ENCODE data around the gene ELOF1.
"Not testable (repeated sequence)": the region's sequence is repeated elsewhere in the genome, so short reads cannot be mapped to it uniquely, and the experiment has no call there.

Gene ELOF1

GRCh38 chr19:11558881-11559828 lies at the start of gene ELOF1:
TSS of gene ELOF1 (minus strand) at chr19:11559230. CDS start at chr19:11554347, 4,883 bp downstream.
- DNase-seq, result peak; percentile 98

- no peak for DNase-seq
Measured at GRCh38 chr19:11606484-11606883, 47.5 kb upstream of the ELOF1 start.

- DNase-seq, result not testable (repeated sequence)
Measured at GRCh38 chr19:11599704-11600103, 40.7 kb upstream of the ELOF1 start.

GRCh38 chr19:11598746-11599145 lies 39.7 kb upstream of the ELOF1 start:
- DNase-seq, result no peak

GRCh38 chr19:11598103-11598483 lies 39.1 kb upstream of the ELOF1 start:
- no peak for DNase-seq

GRCh38 chr19:11597202-11598102 lies 38.4 kb upstream of the ELOF1 start, which contains the start of gene ZNF627:
TSS of gene ZNF627 (plus strand) at chr19:11597483. CDS start at chr19:11597628, 145 bp downstream.
- peak; percentile 97 for DNase-seq

GRCh38 chr19:11596156-11596555 lies 37.1 kb upstream of the ELOF1 start:
- DNase-seq, result no peak

- no peak for DNase-seq
Measured at GRCh38 chr19:11594084-11594483, 35.1 kb upstream of the ELOF1 start.

GRCh38 chr19:11587975-11588631 lies 29.1 kb upstream of the ELOF1 start:
- DNase-seq, result no peak

GRCh38 chr19:11587302-11587974 lies 28.4 kb upstream of the ELOF1 start:
- peak; percentile 90 for DNase-seq

GRCh38 chr19:11586331-11586730 lies 27.3 kb upstream of the ELOF1 start:
- DNase-seq, result no peak

- DNase-seq, result peak; percentile 69
Measured at GRCh38 chr19:11581740-11582139, 22.7 kb upstream of the ELOF1 start.

GRCh38 chr19:11580116-11580515 lies 21.1 kb upstream of the ELOF1 start:
- no peak for DNase-seq

GRCh38 chr19:11578258-11579142 lies 19.5 kb upstream of the ELOF1 start:
- DNase-seq, result peak; percentile 67

GRCh38 chr19:11577451-11578257 lies 18.6 kb upstream of the ELOF1 start, which contains the start of gene ACP5:
TSS of gene ACP5 (minus strand) at chr19:11577645. CDS start at chr19:11577317, 328 bp downstream.
- DNase-seq, result no peak

GRCh38 chr19:11576227-11576626 lies 17.2 kb upstream of the ELOF1 start:
- no peak for DNase-seq

- no peak for DNase-seq
Measured at GRCh38 chr19:11574689-11575088, 15.7 kb upstream of the ELOF1 start.

- not testable (repeated sequence) for DNase-seq
Measured at GRCh38 chr19:11573763-11574162, 14.7 kb upstream of the ELOF1 start.

GRCh38 chr19:11573354-11573753 lies 14.3 kb upstream of the ELOF1 start:
- not testable (repeated sequence) for DNase-seq

GRCh38 chr19:11570039-11570462 lies 11.0 kb upstream of the ELOF1 start:
- no peak for DNase-seq

Measured in activated CD8-positive, alpha-beta memory T cell treated with anti-CD3 and anti-CD28 coated beads, Interleukin-2, amount 50 U/mL, for 48 hours (primary cell).